HUES6 (cell line): Measurements from ENCODE around the gene NPTXR.
A peak's percentile ranks its signal among the peaks of the same experiment; 100 is the strongest.

Experiments
- H3K27ac ChIP-seq: 2 replicates; pipeline ENCODE4 v1.7.0; 2013; ENCODE audit warnings: low read depth, mild to moderate bottlenecking, low read length, inconsistent platforms
- H3K27me3 ChIP-seq: 2 replicates; pipeline ENCODE4 v1.6.1; 2013; ENCODE audit warnings: low read length; ENCODE audit not compliant: control insufficient read depth, insufficient read depth
- H3K36me3 ChIP-seq: 2 replicates; pipeline ENCODE4 v1.6.1; 2013; ENCODE audit warnings: low read length; ENCODE audit not compliant: control insufficient read depth, insufficient read depth
- H3K4me1 ChIP-seq: 2 replicates; pipeline ENCODE4 v1.6.1; 2013; ENCODE audit warnings: low read length; ENCODE audit not compliant: control insufficient read depth, insufficient read depth
- H3K4me3 ChIP-seq: 2 replicates; pipeline ENCODE4 v1.5.1; 2013; ENCODE audit warnings: low read depth, low read length
- H3K9ac ChIP-seq: one replicate; pipeline ENCODE4 v1.6.1; 2013; ENCODE audit warnings: mild to moderate bottlenecking, low read length
- H3K9me3 ChIP-seq: 2 replicates; pipeline ENCODE4 v1.6.1; 2013; ENCODE audit warnings: low read depth, low read length; ENCODE audit not compliant: control insufficient read depth, insufficient read depth

Gene NPTXR

DNA sequence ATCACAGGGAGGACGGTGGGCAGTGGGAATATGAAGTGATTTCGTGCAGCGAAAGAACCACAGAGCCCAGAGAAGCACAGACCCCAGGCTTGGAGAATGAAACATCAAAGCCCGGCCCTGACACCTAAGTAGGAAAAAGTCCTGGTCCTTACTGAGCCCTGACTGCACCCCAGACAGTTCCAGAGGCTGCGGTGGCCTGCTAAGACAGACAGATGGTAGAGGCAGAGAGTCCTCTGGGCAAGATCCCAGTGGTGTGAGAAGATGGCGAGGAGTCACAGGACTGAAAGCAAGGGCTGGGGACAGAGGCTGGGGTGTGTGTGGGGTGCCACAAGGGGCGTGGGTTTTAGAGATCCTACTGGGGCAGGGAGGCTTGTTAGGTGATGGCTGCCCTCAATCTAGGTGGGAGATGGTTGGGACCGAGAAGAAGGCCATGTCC is 24.5 kb upstream of the NPTXR start:
- no peak overlapping the region for H3K9ac ChIP-seq

DNA sequence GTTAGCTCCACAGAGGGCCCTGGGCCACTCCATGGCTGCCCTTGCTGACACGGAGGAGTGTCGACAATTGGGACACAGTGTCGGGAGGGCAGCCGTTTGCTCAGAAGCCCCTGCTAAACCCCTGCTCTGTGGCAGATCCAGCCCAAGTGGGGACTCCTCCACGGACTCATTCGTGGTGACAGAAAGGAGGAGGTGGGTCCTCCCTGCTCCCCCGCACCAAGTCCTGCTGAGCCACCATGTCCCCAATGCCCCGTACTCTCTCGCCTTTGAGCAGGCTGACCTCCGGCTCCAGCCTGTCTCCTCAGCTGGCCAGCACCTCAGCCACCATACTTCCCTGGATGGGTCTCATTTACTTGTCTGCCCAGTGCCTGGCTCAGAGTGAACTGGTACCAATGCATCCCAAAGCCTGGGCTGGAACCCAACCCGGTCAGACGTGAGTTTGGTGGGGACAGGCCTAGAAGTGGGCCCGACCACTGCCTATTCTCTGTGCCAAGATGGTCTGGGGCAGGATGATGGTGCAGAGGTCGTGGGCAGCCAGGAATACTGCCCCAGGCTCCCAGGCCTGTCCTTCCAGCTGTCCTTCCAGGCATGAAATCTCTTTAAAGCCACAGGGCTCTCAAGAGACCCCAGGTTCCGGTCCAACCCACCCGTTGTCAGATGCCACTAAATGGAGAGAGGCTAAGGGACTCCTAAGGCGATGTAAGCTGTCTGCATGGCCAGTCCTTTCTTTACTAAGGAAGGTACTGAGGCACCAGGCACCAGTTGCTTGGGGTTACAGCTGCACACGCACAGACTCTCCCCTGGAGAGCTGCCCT is 23.9 kb upstream of the NPTXR start:
- Histone ChIP-seq H3K4me1 (peaks cover 34% of the 10 kb centered on the region), H3K36me3 (peaks cover 29% of the 10 kb centered on the region), H3K27me3 (no peaks in the 10 kb centered on the region; the same call in 1 of the 2 replicates), H3K4me3 (no peak overlapping the region; the same call in 1 of the 2 replicates), H3K27ac (no peak overlapping the region), H3K9me3 (no peaks in the 10 kb centered on the region), H3K9ac (no peak overlapping the region)

More for the DNA sequence above, 24.5 kb upstream of the NPTXR start:
- Histone ChIP-seq H3K4me3 (no peak overlapping the region), H3K27ac (no peak overlapping the region), H3K9me3 (no peaks in the 10 kb centered on the region), H3K36me3 (peaks cover 29% of the 10 kb centered on the region), H3K4me1 (peaks cover 34% of the 10 kb centered on the region), H3K27me3 (peaks cover 3% of the 10 kb centered on the region; the same call in 1 of the 2 replicates)

DNA sequence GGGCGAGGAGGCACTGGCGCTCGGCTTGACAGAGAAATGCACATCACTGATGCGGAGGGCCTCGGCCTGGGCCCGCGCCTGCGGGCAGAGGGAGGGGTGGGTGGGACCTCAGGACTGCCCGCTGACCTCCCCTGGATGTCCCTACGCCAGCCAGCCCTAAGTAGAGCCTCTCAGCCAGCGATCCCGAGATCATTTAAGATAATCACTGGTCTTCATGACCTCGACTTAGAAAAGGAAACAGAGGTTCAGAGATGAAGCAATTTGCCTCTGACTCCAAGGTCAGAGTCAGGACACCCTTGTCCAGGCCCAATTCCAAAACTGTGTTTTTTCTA is 23.3 kb upstream of the NPTXR start:
- peaks cover 29% of the 10 kb centered on the region for H3K36me3 ChIP-seq
- no peaks in the 10 kb centered on the region for H3K27me3 ChIP-seq
- no peak overlapping the region for H3K27ac ChIP-seq
- no peak overlapping the region for H3K9ac ChIP-seq
- H3K4me3 ChIP-seq: peak overlapping the region; percentile 41; the same call in 1 of the 2 replicates
- peaks cover 38% of the 10 kb centered on the region for H3K4me1 ChIP-seq
- H3K9me3 ChIP-seq: no peaks in the 10 kb centered on the region

DNA sequence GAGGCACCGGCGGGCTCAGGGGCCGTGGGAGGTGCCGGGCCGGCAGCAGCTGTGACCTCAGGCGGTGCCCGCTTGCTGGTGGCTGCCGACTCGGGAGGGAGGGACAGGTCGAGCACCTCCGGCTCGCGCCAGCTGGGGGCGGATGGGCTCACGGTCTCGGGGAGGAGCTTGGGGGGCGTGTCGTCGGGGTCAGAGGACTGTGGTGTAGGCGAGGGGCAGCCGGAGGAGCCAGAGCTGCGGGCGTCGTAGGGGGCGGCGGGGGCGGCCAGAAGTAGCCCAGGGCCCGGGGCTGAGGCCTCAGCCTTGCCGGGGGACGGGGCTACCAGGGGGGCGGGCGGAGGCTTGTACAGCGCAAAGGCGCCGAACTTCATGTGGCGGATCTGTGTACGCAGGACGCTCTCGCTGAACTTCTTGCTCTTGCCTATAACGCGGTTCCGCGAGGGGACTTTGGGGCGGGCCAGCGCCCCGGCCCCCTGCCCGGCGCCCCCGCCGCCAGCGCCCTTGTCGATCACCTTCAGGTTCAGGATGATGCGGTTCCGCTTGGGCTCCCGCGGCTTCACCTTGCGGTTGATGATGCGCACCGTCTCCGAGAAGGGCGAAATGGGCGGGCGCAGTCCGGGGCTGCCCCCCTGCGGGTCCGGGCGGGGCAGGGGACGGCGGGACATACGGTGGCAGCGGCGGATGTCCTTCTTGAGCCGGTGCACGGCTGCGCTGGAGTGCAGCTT is 22.7 kb upstream of the NPTXR start:
- Histone ChIP-seq H3K9me3 (no peaks in the 10 kb centered on the region), H3K36me3 (peaks cover 29% of the 10 kb centered on the region), H3K27ac (no peak overlapping the region), H3K4me1 (peaks cover 41% of the 10 kb centered on the region), H3K9ac (no peak overlapping the region), H3K4me3 (peak overlapping the region; percentile 41; the same call in 1 of the 2 replicates), H3K27me3 (no peaks in the 10 kb centered on the region)

GRCh38 chr22:38866024-38866398 is 22.2 kb upstream of the NPTXR start:
- peaks cover 46% of the 10 kb centered on the region for H3K4me1 ChIP-seq
- H3K4me3 ChIP-seq: no peak overlapping the region; the same call in 1 of the 2 replicates
- no peak overlapping the region for H3K27ac ChIP-seq
- H3K9me3 ChIP-seq: no peaks in the 10 kb centered on the region
- no peaks in the 10 kb centered on the region for H3K27me3 ChIP-seq
- peaks cover 29% of the 10 kb centered on the region for H3K36me3 ChIP-seq
- no peak overlapping the region for H3K9ac ChIP-seq

GRCh38 chr22:38865201-38866023 is 21.6 kb upstream of the NPTXR start:
- Histone ChIP-seq H3K4me1 (peaks cover 46% of the 10 kb centered on the region), H3K36me3 (peaks cover 29% of the 10 kb centered on the region), H3K27me3 (no peaks in the 10 kb centered on the region), H3K9ac (no peak overlapping the region), H3K4me3 (no peak overlapping the region), H3K9me3 (no peaks in the 10 kb centered on the region), H3K27ac (no peak overlapping the region)

GRCh38 chr22:38864361-38865191 is 20.7 kb upstream of the NPTXR start:
- no peak overlapping the region for H3K4me3 ChIP-seq
- peak overlapping the region; percentile 24 for H3K9ac ChIP-seq
- H3K4me1 ChIP-seq: peaks cover 51% of the 10 kb centered on the region
- no peaks in the 10 kb centered on the region for H3K9me3 ChIP-seq
- peak overlapping the region; percentile 29; the same call in 1 of the 2 replicates for H3K27ac ChIP-seq
- peaks cover 23% of the 10 kb centered on the region for H3K36me3 ChIP-seq
- H3K27me3 ChIP-seq: no peaks in the 10 kb centered on the region

DNA sequence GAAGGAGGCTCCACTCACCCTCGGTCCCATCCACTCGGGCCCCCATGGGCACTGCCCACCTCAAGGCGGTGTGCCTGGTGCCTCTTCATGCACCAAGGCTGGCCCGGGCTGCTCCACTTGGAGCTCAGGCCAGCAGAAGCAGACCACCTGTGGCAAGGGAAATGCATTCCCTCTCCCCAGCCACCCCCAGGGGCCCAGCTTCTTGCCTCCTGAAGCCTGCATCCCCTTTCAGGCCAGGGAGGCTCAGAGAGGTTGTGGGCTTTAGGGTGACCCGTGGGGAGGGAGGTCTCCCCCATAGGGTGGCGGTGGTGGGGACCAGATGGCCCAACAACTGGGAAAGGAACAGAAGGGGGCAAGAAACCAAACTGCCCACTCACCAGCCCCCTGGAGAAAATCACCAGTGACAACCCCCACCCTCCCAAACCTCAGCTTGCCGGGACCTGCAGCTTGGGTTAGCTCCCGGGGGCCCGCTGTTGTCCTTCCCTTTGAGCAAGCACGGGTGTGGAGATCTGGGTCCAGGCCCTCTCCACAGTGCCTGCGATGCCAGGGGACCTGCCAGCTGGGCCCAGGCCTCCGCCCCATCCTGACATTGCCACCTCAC is 19.8 kb upstream of the NPTXR start:
- H3K9ac ChIP-seq: no peak overlapping the region
- peaks cover 21% of the 10 kb centered on the region for H3K36me3 ChIP-seq
- peaks cover 48% of the 10 kb centered on the region for H3K4me1 ChIP-seq
- H3K27me3 ChIP-seq: no peaks in the 10 kb centered on the region
- no peak overlapping the region for H3K4me3 ChIP-seq
- H3K27ac ChIP-seq: no peak overlapping the region
- H3K9me3 ChIP-seq: no peaks in the 10 kb centered on the region

DNA sequence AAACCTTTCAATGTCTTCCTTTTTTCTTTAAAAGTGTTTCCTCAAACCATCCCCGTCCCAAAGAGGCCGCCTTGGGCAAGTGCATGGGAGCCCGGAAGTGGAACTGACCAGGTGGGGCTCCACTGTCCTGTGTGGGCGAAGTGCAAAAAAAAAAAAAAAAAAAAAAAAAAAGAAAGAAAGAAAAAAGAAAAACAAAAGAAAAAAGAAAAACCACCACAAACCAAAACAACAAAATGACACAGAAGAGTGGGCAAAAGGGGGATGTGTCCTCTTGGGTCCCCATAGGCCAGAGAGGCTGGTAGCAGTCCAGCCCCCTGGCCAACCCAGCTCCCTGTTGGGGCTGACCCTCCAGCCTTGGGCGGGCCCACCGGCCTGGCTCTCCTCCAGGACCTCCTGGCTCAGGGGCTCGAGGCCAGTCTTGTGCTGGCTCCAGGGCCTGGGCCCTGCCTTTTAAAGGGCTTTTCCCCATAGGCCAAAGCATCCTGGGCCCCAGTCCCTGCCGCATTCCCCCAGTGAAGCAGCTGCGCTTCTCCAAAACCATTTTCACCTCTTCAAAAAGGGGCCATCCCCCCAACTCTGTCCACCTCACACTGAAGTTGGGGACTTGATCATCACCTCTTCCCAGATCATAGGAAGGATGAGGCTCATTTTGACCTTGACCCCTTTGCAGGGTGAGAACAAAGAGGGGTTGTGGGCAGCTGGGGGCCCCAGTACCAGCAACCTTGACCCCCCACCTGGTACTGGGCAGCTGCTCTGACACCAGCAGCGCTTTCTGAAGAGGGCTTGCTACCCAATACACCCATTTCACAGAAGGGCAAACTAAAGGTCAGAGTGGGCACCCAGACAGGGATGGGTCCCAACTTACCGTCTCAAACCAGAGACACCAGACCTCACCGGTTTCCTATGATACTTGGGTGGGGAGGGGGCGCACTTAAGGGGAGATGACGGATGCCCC is 18.8 kb upstream of the NPTXR start:
- H3K4me1 ChIP-seq: peaks cover 51% of the 10 kb centered on the region
- H3K9ac ChIP-seq: no peak overlapping the region
- no peaks in the 10 kb centered on the region for H3K27me3 ChIP-seq
- H3K9me3 ChIP-seq: no peaks in the 10 kb centered on the region
- H3K36me3 ChIP-seq: peaks cover 12% of the 10 kb centered on the region
- no peak overlapping the region for H3K4me3 ChIP-seq
- H3K27ac ChIP-seq: no peak overlapping the region
